Measurements from ENCODE around the gene ZFP28. TPM values are rescaled to one million over a fixed set of nuclear protein-coding genes. Genes with fewer than 3 reads are reported as not detected.

ZFP28 gene
- total RNA-seq, 2 experiments from 2014 or later = not detected

GRCh38 chr19:56525214-56525860 lies 13.4 kb upstream of the ZFP28 start:
- POLR2A ChIA-PET = no interaction called here
- no peaks in the 10 kb centered on the region for H3K9me2 ChIP-seq (ENCODE audit: insufficient read depth, low read length)
- peaks cover 20% of the 10 kb centered on the region; the same call in 1 of the 2 replicates for H3K9me3 ChIP-seq (ENCODE audit: low read length)
- DNase-seq (ENCODE audit: low spot score) = no peak
- TF ChIP-seq CTCF (conservative IDR thresholded peaks at IDR 0.05; ENCODE audit: low read length) (no peak), EZH2phosphoT487 (IDR thresholded peaks at IDR 0.05; ENCODE audit: borderline replicate concordance, low read depth, low read length) (no peak)
- no peak overlapping the region for H3K27ac ChIP-seq (ENCODE audit: low read depth, low read length, poor library complexity, severe bottlenecking)
- CTCF ChIA-PET (ENCODE audit: unreplicated experiment) = no interaction called here
- no TSS peak for BruUV-seq (replicated peaks)
- no peaks in the 10 kb centered on the region for H3K4me1 ChIP-seq (ENCODE audit: insufficient read depth, low read length, poor library complexity, severe bottlenecking)
- intact Hi-C loops (cut with micrococcal nuclease; ENCODE audit: unreplicated experiment) = no loop called here
- H3K4me2 ChIP-seq (ENCODE audit: low read length) = no peak overlapping the region
- H4K20me1 ChIP-seq (ENCODE audit: insufficient read depth, low read length) = no peaks in the 10 kb centered on the region
- H3K4me3 ChIP-seq (ENCODE audit: low read depth, low read length, poor library complexity, severe bottlenecking) = no peak overlapping the region
- H3K79me2 ChIP-seq (ENCODE audit: insufficient read depth, low read depth, low read length) = no peaks in the 10 kb centered on the region
- no peak overlapping the region for H2AFZ ChIP-seq (ENCODE audit: low read length)
- no peaks in the 10 kb centered on the region for H3K36me3 ChIP-seq (ENCODE audit: insufficient read depth, low read length)

- no peak overlapping the region for H3K4me3 ChIP-seq (ENCODE audit: low read depth, low read length, poor library complexity, severe bottlenecking)
Observed at GRCh38 chr19:56537442-56537841, 1.3 kb upstream of the ZFP28 start.

More at GRCh38 chr19:56537442-56537841, 1.3 kb upstream of the ZFP28 start:
- Histone ChIP-seq H3K36me3 (ENCODE audit: insufficient read depth, low read length) (no peaks in the 10 kb centered on the region), H3K4me1 (ENCODE audit: insufficient read depth, low read length, poor library complexity, severe bottlenecking) (no peaks in the 10 kb centered on the region), H4K20me1 (ENCODE audit: insufficient read depth, low read length) (no peaks in the 10 kb centered on the region), H3K27ac (ENCODE audit: low read depth, low read length, poor library complexity, severe bottlenecking) (no peak overlapping the region), H2AFZ (ENCODE audit: low read length) (no peak overlapping the region), H3K9me2 (ENCODE audit: insufficient read depth, low read length) (no peaks in the 10 kb centered on the region), H3K79me2 (ENCODE audit: insufficient read depth, low read depth, low read length) (no peaks in the 10 kb centered on the region), H3K4me2 (ENCODE audit: low read length) (no peak overlapping the region), H3K9me3 (ENCODE audit: low read length) (no peaks in the 10 kb centered on the region)
- intact Hi-C loops (cut with micrococcal nuclease; ENCODE audit: unreplicated experiment) = no loop called here
- TF ChIP-seq CTCF (conservative IDR thresholded peaks at IDR 0.05; ENCODE audit: low read length) (no peak), EZH2phosphoT487 (IDR thresholded peaks at IDR 0.05; ENCODE audit: borderline replicate concordance, low read depth, low read length) (no peak)
- no peak for DNase-seq (ENCODE audit: low spot score)
- BruUV-seq (replicated peaks) = no TSS peak
- CTCF ChIA-PET (ENCODE audit: unreplicated experiment) = no interaction called here
- POLR2A ChIA-PET = no interaction called here
